Parathyroid adenoma (tissue), 2 donors: ENCODE data around the gene ATP11B.

Experiments
- H2AFZ ChIP-seq: fragments of 300-600 bp; sonication (generic); one replicate; pipeline ENCODE4 v1.7.0; 2017; ENCODE audit warnings: antibody characterized with exemption, mild to moderate bottlenecking
- H3K27ac ChIP-seq: fragments of 300-600 bp; sonication (generic); one replicate; pipeline ENCODE4 v1.7.0; 2017
- H3K27me3 ChIP-seq: fragments of 300-600 bp; sonication (generic); one replicate; pipeline ENCODE4 v1.7.0; 2017; ENCODE audit warnings: low read length; ENCODE audit not compliant: control insufficient read depth, insufficient read depth
- H3K36me3 ChIP-seq: fragments of 300-600 bp; sonication (generic); one replicate; pipeline ENCODE4 v1.7.0; 2017; ENCODE audit warnings: low read length; ENCODE audit not compliant: control insufficient read depth, insufficient read depth
- H3K4me1 ChIP-seq: fragments of 300-600 bp; sonication (generic); one replicate; pipeline ENCODE4 v1.7.0; 2017; ENCODE audit warnings: control low read depth
- H3K4me2 ChIP-seq: fragments of 300-600 bp; sonication (generic); one replicate; pipeline ENCODE4 v1.7.0; 2017; ENCODE audit warnings: low read length
- H3K4me3 ChIP-seq: fragments of 300-600 bp; sonication (generic); one replicate; pipeline ENCODE4 v1.7.0; 2017; ENCODE audit warnings: low read depth, low read length
- H3K79me2 ChIP-seq: fragments of 300-600 bp; sonication (generic); one replicate; pipeline ENCODE4 v1.7.0; 2017; ENCODE audit warnings: control low read depth
- H3K9ac ChIP-seq: fragments of 300-600 bp; sonication (generic); one replicate; pipeline ENCODE4 v1.7.0; 2017; ENCODE audit warnings: mild to moderate bottlenecking
- H3K9me3 ChIP-seq: fragments of 300-600 bp; sonication (generic); one replicate; pipeline ENCODE4 v1.7.0; 2017; ENCODE audit warnings: low read length; ENCODE audit not compliant: control insufficient read depth
- TF ChIP-seq, protein P1 (sequence below): fragments of 300-600 bp; sonication (generic); IDR thresholded peaks from one replicate; pipeline ENCODE4 v1.7.0; 2017; ENCODE audit warnings: antibody characterized with exemption, mild to moderate bottlenecking
- donor health status: primary hyperparathyroidism.

The ATP11B gene

DNA sequence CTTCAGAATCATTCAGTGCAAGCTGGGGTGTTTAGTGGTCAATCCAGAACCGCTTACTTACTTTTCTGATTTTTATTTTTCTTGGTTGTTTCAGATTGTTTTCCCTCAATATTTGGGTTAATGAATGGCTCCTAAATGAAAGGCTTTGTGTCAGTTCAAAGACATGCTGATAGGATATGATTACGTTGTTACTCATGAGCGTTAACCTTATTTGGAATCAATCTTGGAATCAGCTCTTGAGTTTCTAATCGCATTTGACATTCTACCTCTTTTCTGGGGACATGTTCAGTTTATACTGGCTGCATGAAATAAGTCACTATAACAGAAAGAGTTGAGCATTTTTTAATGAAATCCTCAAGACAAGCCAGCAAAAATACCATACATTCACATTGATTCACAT lies 50.2 kb downstream of the ATP11B start:
- Histone ChIP-seq H3K36me3 (no peaks in the 10 kb centered on the region), H3K9me3 (no peaks in the 10 kb centered on the region)
- TF ChIP-seq, protein P1, sequence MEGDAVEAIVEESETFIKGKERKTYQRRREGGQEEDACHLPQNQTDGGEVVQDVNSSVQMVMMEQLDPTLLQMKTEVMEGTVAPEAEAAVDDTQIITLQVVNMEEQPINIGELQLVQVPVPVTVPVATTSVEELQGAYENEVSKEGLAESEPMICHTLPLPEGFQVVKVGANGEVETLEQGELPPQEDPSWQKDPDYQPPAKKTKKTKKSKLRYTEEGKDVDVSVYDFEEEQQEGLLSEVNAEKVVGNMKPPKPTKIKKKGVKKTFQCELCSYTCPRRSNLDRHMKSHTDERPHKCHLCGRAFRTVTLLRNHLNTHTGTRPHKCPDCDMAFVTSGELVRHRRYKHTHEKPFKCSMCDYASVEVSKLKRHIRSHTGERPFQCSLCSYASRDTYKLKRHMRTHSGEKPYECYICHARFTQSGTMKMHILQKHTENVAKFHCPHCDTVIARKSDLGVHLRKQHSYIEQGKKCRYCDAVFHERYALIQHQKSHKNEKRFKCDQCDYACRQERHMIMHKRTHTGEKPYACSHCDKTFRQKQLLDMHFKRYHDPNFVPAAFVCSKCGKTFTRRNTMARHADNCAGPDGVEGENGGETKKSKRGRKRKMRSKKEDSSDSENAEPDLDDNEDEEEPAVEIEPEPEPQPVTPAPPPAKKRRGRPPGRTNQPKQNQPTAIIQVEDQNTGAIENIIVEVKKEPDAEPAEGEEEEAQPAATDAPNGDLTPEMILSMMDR = no peak

DNA sequence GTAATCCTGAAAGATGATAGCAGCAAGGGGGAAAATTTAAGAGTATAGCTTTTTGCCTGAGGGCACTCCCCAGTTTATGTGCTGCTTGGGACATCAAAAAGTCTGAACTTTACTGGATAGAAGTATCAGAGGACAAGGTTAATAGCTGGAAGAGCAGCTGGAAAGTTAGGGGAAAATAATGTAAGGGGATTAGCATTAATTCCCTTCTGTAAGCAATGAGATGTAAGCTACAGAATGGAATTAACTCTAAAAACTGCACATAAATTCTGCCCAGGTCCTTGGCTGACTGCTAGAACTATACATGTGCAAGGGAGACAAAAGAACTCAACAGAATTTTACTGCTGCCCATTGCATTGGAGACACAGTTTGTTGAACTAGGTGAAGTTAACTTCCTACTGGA lies 55.6 kb downstream of the ATP11B start:
- TF ChIP-seq, protein P1 = no peak
- Histone ChIP-seq H3K4me2 (no peak overlapping the region), H3K4me1 (no peaks in the 10 kb centered on the region), H3K9me3 (no peaks in the 10 kb centered on the region), H3K36me3 (no peaks in the 10 kb centered on the region), H3K4me3 (no peak overlapping the region), H3K27me3 (no peaks in the 10 kb centered on the region), H3K27ac (no peak overlapping the region), H3K79me2 (no peaks in the 10 kb centered on the region), H3K9ac (no peak overlapping the region), H2AFZ (no peak overlapping the region)

More for the DNA sequence above, 50.2 kb downstream of the ATP11B start:
- no peaks in the 10 kb centered on the region for H3K27me3 ChIP-seq
- no peaks in the 10 kb centered on the region for H3K4me1 ChIP-seq
- H3K9ac ChIP-seq = no peak overlapping the region
- no peak overlapping the region for H2AFZ ChIP-seq
- no peak overlapping the region for H3K4me2 ChIP-seq
- H3K79me2 ChIP-seq = no peaks in the 10 kb centered on the region
- H3K4me3 ChIP-seq = no peak overlapping the region
- no peak overlapping the region for H3K27ac ChIP-seq

DNA sequence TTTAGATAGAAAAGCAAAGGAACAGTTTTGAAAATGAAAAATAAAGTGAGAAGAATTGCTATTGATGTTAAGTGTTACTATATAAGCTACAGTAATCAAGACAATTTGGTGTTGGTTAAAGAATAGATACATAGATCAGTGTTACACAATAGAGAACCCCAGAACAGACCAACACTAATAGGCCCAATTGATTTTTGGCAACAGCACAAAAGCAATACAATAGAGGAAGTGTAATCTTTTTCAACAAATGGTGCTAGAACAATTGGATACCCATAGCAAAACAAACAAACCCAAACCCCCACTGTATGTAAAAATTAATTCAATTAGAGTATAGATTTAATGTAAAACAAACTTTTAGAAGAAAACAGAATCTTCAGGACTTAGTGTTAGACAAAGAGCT lies 61.8 kb downstream of the ATP11B start:
- H3K27ac ChIP-seq = no peak overlapping the region
- no peaks in the 10 kb centered on the region for H3K36me3 ChIP-seq
- no peak overlapping the region for H3K4me3 ChIP-seq
- no peak overlapping the region for H3K4me2 ChIP-seq
- H3K9me3 ChIP-seq = no peaks in the 10 kb centered on the region
- H3K4me1 ChIP-seq = no peaks in the 10 kb centered on the region
- no peaks in the 10 kb centered on the region for H3K79me2 ChIP-seq
- H3K9ac ChIP-seq = no peak overlapping the region
- TF ChIP-seq, protein P1 = no peak
- H3K27me3 ChIP-seq = no peaks in the 10 kb centered on the region
- H2AFZ ChIP-seq = no peak overlapping the region

DNA sequence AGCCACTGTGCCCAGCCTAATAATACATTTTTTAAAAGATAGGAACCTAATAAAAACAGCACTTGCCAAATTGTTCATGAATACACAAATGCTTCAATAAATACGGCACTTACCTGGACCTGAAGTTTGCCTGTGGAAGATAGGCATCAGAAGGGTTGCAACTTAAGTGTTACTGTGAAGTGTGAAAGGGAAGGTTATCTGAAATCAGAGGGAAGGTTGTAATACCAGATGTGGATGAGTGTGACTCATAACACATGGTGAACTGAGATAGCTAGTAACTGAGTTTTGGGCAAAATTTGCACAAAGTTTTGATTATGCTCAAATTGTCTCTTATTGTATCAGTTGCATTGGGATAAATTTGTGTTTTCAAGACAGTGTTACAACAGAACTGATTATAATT lies 68.0 kb downstream of the ATP11B start:
- Histone ChIP-seq H2AFZ (no peak overlapping the region), H3K9me3 (no peaks in the 10 kb centered on the region), H3K4me2 (no peak overlapping the region), H3K4me3 (no peak overlapping the region), H3K36me3 (no peaks in the 10 kb centered on the region), H3K27me3 (no peaks in the 10 kb centered on the region), H3K79me2 (no peaks in the 10 kb centered on the region), H3K9ac (no peak overlapping the region), H3K27ac (no peak overlapping the region), H3K4me1 (no peaks in the 10 kb centered on the region)
- TF ChIP-seq, protein P1 = no peak

DNA sequence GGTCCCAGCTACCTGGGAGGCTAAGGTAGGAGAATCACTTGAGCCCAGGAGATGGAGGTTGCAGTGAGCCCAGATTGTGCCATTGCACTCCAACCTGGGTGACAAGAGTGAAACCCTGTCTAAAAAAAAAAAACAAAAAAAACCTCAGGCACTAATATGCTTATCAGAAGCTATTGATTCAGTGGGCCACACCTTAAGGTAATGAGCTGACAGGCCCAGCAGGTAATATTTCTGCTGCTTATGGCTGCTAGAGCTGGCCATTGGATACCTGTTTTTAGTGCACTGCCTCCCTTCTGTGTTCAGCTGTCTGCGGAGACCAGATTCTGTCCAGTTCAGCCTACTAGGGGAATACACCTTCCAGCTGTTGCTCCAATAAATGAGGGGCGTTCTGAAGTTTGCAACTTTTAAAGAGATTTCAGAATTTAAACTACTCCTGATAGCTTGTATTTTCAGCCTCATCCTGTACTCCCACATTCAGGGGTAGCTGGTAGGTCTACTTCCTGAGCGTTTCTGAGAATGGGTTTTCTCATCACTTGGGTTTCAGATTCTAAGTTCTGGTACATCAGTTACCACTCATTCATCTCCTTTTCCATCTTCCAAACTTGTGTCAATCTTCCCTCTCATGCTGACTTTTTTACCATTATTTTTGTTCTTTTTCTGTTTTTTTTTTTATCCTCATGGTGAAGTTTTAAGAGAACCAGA lies 69.0 kb downstream of the ATP11B start:
- Histone ChIP-seq H3K27ac (no peak overlapping the region), H3K9me3 (no peaks in the 10 kb centered on the region), H3K36me3 (no peaks in the 10 kb centered on the region), H3K9ac (no peak overlapping the region), H3K4me3 (no peak overlapping the region), H3K27me3 (no peaks in the 10 kb centered on the region), H3K79me2 (no peaks in the 10 kb centered on the region), H3K4me1 (no peaks in the 10 kb centered on the region), H3K4me2 (no peak overlapping the region), H2AFZ (no peak overlapping the region)
- TF ChIP-seq, protein P1 = no peak
